HG03354 (cell line): ENCODE measurements around the gene CCDC154.
A peak's percentile ranks its signal among the peaks of the same experiment; 100 is the strongest.

Source experiments
- ATAC-seq: cut with Tn5 transposase; IDR thresholded peaks from one replicate; pipeline ENCODE4 v1.9.1; 2021; ENCODE audit warnings: mild to moderate bottlenecking; ENCODE audit not compliant: unreplicated experiment, poor library complexity, severe bottlenecking

The CCDC154 gene

DNA sequence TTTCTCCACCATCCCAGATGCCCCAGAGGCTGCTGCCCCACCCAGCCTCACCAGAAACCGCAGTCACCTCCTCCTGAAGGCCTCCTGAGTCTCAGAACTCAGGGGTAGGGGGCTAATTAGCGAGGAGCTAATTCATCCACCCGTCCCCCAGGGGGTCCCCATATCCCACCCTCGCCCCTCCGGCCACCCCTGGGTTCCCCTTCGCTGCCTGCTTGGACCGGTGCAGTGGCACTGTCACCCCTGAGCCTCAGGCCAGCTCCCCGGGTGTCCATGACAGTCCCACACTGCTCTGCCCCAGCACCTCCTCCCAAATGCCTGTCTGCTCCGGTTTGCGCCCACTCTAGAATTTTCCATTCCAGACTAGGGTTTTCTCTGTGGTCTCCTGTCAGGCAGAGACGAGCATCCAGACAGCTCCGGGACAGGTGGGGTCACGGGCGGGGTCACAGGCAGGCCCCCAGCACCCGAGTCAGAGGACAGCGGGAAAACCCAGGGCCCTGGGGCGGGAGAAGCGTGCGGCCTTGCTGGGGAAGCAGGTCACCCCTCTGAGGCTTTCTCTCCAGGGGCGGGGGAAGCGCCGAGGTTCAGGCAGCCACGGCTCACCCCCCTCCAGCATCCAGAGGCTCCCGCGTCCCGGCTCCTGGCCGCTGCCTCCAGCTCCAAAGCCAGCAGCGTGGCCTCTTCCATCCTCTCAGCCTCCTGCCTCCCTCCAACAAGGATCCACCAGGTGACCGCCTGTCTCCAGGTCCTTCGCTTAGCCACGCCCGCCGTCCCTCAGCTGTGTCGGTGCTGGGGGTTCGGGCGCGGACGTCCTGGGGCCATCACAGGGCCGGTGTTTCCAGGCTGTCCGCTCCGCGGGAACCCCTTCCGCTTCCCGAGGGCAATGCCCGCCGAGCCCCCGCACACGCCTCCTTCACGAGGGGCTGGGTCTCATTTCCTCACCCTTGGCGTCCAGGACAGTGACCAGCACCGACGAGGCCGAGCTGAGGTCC, 16.6 kb downstream of the CCDC154 start:
- ATAC-seq = no peak

DNA sequence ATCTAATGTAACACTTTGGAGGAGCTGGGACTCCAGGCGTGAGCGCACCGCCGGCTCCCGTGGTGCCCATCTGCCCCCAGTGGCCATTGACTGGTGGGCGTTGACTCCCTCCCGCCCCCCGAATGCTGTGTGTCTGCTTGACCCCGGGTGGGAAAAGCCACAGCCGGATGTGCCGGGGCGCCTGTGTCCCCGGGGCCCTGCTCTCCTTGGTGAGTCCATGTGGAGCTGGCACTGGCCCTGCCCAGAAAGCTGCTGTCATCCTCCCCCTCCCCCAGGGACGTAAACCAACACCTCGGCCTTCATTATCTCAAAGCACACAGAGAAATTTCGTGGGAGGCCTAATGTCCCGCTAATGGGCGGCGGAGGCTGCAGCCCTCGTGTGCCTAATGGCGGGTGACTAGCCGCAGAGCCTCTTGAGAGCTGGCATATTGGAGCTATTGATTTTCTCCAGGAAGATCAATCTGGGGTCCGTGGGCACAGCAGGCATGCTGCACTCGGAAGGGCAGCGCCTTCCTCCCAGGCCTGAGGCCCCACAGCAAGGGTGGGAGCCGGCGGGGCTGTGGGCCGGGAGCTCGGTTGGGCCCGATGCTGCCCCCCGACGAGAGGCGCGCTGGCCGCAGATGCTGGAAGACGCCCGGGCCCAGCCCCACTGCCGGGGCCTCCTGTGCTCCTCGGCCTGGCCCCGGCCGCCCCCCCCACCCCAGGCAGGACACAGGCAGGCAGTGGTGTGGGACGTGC, 17.5 kb downstream of the CCDC154 start:
- ATAC-seq = no peak

DNA sequence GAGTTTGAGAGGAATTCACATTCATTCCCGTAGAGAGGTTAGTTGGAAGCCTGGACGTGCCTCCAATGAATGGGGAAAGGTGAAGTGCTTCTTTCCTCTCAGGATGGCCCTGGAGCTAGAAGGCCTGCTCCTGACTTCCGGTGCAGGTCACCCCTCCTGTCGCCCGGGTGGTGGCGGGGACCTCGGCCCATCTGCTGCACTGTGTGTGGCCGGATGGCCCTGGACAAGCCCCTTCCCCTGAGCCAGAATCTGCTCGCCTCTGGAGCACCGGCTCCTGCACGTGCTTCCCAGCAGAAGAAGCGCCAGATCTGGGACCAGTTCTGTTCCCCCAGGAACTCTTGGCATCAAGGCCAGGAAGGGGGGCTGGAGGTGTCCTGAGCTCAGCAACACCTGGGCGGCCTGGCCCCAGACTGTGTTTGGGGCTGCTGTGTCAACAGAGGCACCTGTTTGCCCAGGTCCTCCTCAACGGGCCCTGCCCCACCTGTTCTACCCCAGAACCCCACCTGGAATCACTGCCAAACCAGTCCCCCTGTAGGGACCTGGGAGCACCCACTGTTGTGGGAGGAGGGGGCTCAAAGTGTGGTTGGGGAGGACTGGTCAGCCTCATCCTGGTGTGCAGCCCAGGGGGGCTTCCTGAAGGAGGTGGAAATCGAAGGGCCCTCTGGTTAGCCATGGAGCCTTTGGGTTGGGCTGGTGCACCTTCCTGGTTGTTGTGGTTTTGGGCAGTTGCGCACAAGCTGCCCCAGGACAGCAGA, 18.6 kb downstream of the CCDC154 start:
- no peak for ATAC-seq

GRCh38 chr16:1424028-1424427, 20.3 kb downstream of the CCDC154 start:
- no peak for ATAC-seq

DNA sequence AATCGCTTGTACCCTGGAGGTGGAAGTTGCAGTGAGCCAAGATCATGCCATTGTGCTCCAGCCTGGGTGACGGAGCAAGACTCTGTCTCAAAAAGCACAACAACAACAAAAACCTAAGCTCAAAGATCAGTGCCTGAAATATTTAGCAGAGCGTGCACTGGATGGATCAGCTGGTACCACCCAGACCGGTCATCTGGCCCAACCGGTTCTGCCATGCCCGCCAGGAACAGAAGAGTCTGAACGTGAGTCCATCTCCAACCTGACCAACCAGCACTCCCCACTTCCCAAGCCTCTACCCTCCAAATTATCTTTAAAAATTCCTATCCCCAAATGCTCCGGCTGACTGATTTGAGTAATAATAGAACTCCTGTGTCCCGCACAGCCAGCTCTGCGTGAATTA, 22.3 kb downstream of the CCDC154 start:
- no peak for ATAC-seq

GRCh38 chr16:1420111-1420539, 24.2 kb downstream of the CCDC154 start:
- ATAC-seq = no peak

- no peak for ATAC-seq
Observed at GRCh38 chr16:1416521-1416941, 27.8 kb downstream of the CCDC154 start.

- peak; percentile 58 for ATAC-seq
Observed at GRCh38 chr16:1414532-1415260, 29.7 kb downstream of the CCDC154 start, which contains the start of gene UNKL. UNKL (minus strand) TSS chr16:1414704; CDS start chr16:1414691, 13 bp downstream.

DNA sequence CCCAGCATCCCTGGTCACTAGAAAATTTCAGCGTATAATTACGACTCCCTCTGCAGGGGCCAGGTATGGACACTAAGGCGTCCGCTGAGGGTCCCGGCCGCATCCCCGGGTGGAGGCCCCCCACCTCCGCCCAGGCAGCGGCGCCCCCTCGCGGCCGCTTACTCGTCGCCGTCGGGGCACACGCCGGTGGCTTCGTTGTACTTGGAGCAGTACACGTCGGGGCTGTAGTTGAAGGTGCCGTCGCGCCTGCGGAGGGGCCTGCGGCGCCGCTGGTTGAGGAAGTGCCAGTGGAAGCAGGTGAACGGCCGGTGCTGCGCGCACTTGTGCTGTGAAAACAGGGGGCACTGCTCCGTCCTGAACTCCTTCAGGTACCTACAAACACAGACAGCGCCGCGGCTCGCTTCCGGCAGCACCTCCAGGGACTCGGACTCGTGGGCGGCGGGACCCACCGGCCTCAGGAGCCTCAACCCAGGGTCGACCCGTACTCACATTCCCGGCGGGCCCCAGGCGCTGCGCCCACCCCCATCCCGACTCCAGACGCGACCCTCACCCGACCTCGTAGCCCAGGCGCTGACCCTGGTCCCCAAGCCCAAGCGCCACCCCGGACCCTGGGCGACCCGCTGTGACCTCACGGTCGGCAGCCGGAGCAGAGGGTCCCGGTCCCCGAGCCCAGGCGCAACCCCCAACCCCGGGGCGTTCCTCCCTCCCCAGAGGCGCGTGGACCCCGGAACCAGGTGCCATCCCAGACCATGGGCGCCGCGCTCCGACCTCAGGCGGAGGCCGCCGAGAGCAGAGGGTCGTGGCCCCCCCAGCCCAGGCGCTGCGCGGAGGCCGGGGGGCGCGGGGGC, 30.4 kb downstream of the CCDC154 start:
- ATAC-seq = peak; percentile 38

DNA sequence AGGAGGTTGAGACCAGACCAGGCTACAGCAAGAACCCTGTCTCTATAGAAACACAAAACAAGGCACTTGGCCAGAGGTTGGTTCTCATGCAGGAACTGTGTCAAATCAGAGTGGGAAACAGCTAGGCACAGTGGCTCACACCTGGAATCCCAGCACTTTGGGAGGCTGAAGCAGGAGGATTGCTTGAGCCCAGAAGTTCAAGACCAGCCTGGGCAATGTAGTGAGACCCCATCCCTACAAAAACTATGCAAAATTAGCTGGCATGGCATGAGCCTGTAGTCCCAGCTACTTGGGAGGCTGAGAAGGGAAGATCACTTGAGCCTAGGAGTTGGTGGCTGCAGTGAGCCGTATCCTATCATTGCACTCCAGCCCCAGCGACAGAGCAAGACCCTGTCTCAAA, 31.5 kb downstream of the CCDC154 start:
- no peak for ATAC-seq

GRCh38 chr16:1408171-1408837, 36.1 kb downstream of the CCDC154 start:
- ATAC-seq = peak; percentile 76

- ATAC-seq = no peak
Observed at GRCh38 chr16:1407753-1408152, 36.6 kb downstream of the CCDC154 start.

GRCh38 chr16:1403733-1404132, 40.6 kb downstream of the CCDC154 start:
- ATAC-seq = no peak

DNA sequence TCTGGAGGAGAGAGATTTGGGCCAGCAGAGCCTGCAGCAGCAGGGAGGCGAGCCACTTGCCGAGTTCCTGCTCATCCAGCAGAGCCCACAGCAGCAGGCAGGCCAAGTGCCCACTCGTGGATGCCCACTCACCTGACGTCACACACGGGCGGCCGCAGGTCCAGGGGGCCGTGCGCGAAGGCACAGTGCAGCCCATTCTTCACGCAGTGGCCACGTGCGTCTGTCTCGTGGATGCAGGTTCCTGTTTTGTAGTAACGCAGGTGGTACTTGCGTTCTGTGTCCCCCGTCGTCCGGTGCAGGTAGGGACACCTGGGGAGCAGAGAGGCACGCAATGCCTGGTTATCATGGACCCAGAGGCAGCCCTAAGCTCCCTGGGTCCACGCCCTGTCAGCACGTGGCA, 41.3 kb downstream of the CCDC154 start:
- no peak for ATAC-seq

DNA sequence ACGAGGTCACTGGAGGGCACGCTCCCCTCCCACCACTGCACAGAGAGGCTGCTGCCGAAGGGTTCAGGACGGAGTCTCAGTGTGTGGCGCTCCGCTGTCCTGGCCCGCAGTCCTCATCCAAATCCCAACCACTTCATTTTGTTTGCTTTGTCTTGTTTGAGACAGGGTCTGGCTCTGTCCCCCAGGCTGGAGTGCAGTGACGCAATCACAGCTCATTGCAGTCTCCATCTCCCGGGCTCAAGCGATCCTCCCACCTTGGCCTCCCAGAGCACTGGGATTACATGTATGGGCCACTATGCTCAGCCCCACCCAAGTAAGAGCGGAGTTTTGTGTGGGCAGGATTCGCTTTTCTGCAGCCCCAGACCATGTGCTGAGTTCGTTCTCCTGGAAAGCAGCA, 42.6 kb downstream of the CCDC154 start:
- no peak for ATAC-seq

DNA sequence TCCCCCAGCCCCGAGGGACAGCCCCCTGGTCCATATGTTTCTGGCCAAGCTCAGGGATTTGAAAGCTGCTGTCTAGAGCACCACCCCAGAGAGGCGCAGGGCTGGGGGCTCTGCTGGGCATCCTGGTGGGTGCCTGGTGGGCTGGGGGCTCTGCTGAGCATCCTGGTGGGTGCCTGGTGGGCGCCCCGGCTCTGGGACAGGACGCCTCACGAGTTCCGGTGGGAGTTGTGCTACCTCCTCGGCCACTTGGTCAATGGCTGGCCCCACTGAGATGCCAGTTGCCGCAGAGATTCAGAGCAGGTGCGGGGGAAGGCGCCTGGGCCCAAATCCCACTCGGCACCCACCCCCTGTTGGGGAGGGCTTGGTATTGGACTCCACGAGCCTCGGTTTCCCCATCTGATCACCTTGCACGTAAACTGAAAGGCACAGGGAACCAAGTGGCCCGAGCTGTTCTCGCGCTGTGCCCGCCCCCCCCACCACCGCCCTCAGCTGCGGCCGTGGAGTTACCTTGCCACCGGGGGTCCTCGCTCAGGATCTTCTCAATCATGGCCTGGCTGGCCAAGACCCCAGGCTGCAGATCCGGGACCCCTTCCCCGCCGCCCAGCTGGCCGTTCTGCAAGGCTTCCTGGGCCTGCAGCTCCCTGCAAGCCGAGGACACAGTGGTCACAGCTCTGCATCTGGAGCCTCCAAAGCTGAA, 43.1 kb downstream of the CCDC154 start:
- no peak for ATAC-seq

DNA sequence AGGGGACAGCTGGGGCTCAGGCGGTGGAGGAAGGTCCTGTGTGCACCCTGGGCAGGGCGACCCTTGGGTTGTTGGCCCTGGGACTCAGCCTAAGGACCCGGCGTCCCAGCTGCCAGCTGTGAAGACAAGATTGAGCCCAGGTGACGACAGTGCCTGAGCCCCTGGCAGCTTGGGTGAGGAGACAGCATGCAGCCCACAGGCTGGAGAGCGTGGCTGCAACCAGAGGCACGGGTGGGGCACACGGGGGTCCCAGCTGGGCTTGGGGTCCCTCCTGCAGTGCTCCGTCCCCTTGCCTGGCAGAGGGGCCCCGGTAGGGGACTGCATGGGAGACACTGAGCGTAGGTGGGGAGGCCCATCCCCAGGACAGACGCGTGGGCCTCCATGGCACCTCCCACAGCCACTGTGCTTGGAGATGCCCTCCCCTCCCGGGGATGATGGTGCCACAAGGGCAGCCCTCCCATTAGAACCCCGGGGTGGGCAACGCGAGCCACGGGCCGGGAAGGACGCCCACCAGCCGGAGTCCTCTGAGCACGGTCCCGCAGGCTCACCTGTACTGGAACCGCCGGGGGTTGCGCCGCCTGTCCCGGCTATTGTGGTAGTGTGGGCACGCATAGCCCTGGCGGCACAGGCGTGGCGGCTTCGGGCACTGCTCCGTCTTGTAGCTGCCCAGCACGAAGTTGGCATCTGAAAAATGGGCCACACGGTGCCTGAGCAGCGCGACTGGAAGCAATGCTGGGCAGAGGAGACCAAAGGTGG, 45.4 kb downstream of the CCDC154 start:
- ATAC-seq = no peak
